ENCODE results near the gene MYOZ2.

Gene MYOZ2

GRCh38 chr4:119103263-119103662 is 32.4 kb upstream of the MYOZ2 start (continued):
- TF ChIP-seq ZNF639 (tag by site-specific recombination; IDR thresholded peaks at IDR 0.05) = peak; percentile 80
- no peak for TF ChIP-seq SALL2 (tag by site-specific recombination; IDR thresholded peaks at IDR 0.05; ENCODE audit: borderline replicate concordance)
- TF ChIP-seq KLF8 (tag by site-specific recombination; IDR thresholded peaks at IDR 0.05) = peak; percentile 38; the same call in 1 of the 2 replicates
- peak; percentile 41; the same call in 1 of the 2 replicates for TF ChIP-seq SP3 (tag by site-specific recombination; IDR thresholded peaks at IDR 0.05)
- TF ChIP-seq, protein P1, sequence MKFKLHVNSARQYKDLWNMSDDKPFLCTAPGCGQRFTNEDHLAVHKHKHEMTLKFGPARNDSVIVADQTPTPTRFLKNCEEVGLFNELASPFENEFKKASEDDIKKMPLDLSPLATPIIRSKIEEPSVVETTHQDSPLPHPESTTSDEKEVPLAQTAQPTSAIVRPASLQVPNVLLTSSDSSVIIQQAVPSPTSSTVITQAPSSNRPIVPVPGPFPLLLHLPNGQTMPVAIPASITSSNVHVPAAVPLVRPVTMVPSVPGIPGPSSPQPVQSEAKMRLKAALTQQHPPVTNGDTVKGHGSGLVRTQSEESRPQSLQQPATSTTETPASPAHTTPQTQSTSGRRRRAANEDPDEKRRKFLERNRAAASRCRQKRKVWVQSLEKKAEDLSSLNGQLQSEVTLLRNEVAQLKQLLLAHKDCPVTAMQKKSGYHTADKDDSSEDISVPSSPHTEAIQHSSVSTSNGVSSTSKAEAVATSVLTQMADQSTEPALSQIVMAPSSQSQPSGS (tag by site-specific recombination; IDR thresholded peaks at IDR 0.05; ENCODE audit: low read depth) = peak; percentile 95
- peak; percentile 41; the same call in 1 of the 2 replicates for TF ChIP-seq ZNF394 (tag by site-specific recombination; IDR thresholded peaks at IDR 0.05; ENCODE audit: borderline replicate concordance)
- no peak for TF ChIP-seq ZSCAN23 (tag by site-specific recombination; IDR thresholded peaks at IDR 0.05)
- TF ChIP-seq ZNF660 (tag by site-specific recombination; IDR thresholded peaks at IDR 0.05) = peak; percentile 75
- no peak for TF ChIP-seq PBX3 (CRISPR knock-in tag; IDR thresholded peaks at IDR 0.05)
- no peak; the same call in 1 of the 2 replicates for TF ChIP-seq ZNF558 (tag by site-specific recombination; IDR thresholded peaks at IDR 0.05)
- TF ChIP-seq ZNF324 (tag by site-specific recombination; IDR thresholded peaks at IDR 0.05) = 0 out of 2 replicates have a peak, but pooled peaks have one; percentile 53
- TF ChIP-seq ZNF335 (tag by site-specific recombination; conservative IDR thresholded peaks at IDR 0.05) = peak; percentile 37; the same call in 1 of the 2 replicates
- 0 out of 2 replicates have a peak, but pooled peaks have one; percentile 30 for TF ChIP-seq ZNF398 (tag by site-specific recombination; IDR thresholded peaks at IDR 0.05)
- no peak for TF ChIP-seq TRIM28 (IDR thresholded peaks at IDR 0.05; ENCODE audit: borderline replicate concordance, low read length)
- TF ChIP-seq ZNF792 (tag by site-specific recombination; IDR thresholded peaks at IDR 0.05) = no peak
- TF ChIP-seq SCRT2 (tag by site-specific recombination; IDR thresholded peaks at IDR 0.05) = peak; percentile 61; the same call in 1 of the 2 replicates
- TF ChIP-seq ZNF350 (tag by site-specific recombination; IDR thresholded peaks at IDR 0.05) = no peak
- no peak for TF ChIP-seq ZFHX2 (tag by site-specific recombination; conservative IDR thresholded peaks at IDR 0.05)
- 0 out of 2 replicates have a peak, but pooled peaks have one; percentile 14 for TF ChIP-seq KLF10 (tag by site-specific recombination; IDR thresholded peaks at IDR 0.05)
- TF ChIP-seq, protein P2, sequence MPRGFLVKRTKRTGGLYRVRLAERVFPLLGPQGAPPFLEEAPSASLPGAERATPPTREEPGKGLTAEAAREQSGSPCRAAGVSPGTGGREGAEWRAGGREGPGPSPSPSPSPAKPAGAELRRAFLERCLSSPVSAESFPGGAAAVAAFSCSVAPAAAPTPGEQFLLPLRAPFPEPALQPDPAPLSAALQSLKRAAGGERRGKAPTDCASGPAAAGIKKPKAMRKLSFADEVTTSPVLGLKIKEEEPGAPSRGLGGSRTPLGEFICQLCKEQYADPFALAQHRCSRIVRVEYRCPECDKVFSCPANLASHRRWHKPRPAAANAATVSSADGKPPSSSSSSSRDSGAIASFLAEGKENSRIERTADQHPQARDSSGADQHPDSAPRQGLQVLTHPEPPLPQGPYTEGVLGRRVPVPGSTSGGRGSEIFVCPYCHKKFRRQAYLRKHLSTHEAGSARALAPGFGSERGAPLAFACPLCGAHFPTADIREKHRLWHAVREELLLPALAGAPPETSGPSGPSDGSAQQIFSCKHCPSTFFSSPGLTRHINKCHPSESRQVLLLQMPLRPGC (tag by site-specific recombination; IDR thresholded peaks at IDR 0.05) = peak; percentile 80; the same call in 1 of the 2 replicates
- peak; percentile 58 for TF ChIP-seq ZBTB17 (tag by site-specific recombination; IDR thresholded peaks at IDR 0.05)
- peak; percentile 73 for TF ChIP-seq ZNF518A (tag by site-specific recombination; conservative IDR thresholded peaks at IDR 0.05; ENCODE audit: low read depth)
- no peak for TF ChIP-seq KLF1 (tag by site-specific recombination; IDR thresholded peaks at IDR 0.05)
- TF ChIP-seq ZXDB (tag by site-specific recombination; IDR thresholded peaks at IDR 0.05) = peak; percentile 51
- TF ChIP-seq HIC1 (tag by site-specific recombination; IDR thresholded peaks at IDR 0.05) = peak; percentile 44; the same call in 1 of the 2 replicates
